ENCODE data around the gene ATP8B1. TPM values are rescaled to one million over a fixed set of nuclear protein-coding genes. Genes with fewer than 3 reads are reported as not detected.

ATP8B1 gene
- polyA plus RNA-seq, 3 donors, result 0.02 to 0.11 (median 0.03) TPM

DNA sequence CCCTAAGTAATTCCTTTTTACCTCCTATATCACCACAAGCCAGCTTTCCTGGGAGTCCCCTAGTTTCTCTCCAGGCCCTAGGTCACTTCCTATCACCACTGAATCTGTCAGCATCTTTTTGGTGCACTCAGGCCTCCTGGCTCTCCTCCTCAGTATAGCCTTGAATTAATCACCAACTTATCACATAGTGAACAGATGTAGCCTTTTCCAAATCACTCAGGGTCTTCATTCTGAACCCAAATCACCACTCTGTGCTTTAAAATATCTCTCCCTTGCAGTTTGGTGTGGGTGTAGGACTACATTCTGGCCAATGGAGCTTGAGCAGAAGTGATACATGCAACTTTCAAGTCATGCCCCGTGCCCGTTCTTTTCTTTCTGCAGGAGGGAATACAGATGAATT is 29.6 kb upstream of the ATP8B1 start:
- Histone ChIP-seq H3K4me3 (replicated peaks in 1 of 3; ENCODE audit: low read depth in 2 of 3, low read length in 3 of 3) (no peak overlapping the region), H3K27me3 (ENCODE audit: control insufficient read depth in 2 of 2, insufficient read depth in 2 of 2, low read length in 2 of 2) (no peaks in the 10 kb centered on the region), H3K36me3 (replicated peaks in 1 of 2; ENCODE audit: control insufficient read depth in 1 of 2, insufficient read depth in 2 of 2, low read length in 2 of 2) (no peaks in the 10 kb centered on the region), H3K9ac (ENCODE audit: insufficient read depth, low read length, poor library complexity, severe bottlenecking) (no peak overlapping the region), H3K4me2 (replicated peaks; ENCODE audit: extremely low read depth, low read length, poor library complexity, severe bottlenecking) (no peak overlapping the region), H2AFZ (ENCODE audit: insufficient read depth, low read depth, low read length, poor library complexity, severe bottlenecking) (no peak overlapping the region), H3K79me2 (ENCODE audit: insufficient read depth, low read length) (no peaks in the 10 kb centered on the region), H4K20me1 (ENCODE audit: insufficient read depth, low read length) (no peaks in the 10 kb centered on the region), H3K4me1 (ENCODE audit: control insufficient read depth in 1 of 2, insufficient read depth in 2 of 2, low read length in 2 of 2) (peaks cover 11 to 22% of the 10 kb centered on the region in 2 donors), H3K27ac (ENCODE audit: low read depth in 1 of 2, low read length in 2 of 2) (peak overlapping the region in 1 of 2 donors; percentile 56), H3K9me3 (replicated peaks in 1 of 2; ENCODE audit: control insufficient read depth in 1 of 2, insufficient read depth in 1 of 2, low read length in 2 of 2) (peaks cover 0 to 8% of the 10 kb centered on the region in 2 donors)
- intact Hi-C loops (cut with micrococcal nuclease), result no loop called here
- peaks cover 23% of the 10 kb centered on the region for H3K4me1 Mint-ChIP-seq
- peak overlapping the region in 2 of 7 donors; percentile 14 to 24 for H3K27ac Mint-ChIP-seq
- 86% methylated on average over 2 of the region's 2 CpGs for WGBS (ENCODE audit: insufficient coverage)
- peaks cover 1 to 9% (median 5%) of the 10 kb centered on the region in 3 donors for H3K27me3 Mint-ChIP-seq (ENCODE audit: low read depth in 3 of 3)
- no peaks in the 10 kb centered on the region for H3K36me3 Mint-ChIP-seq
- DNase-seq, result no peak
- TF ChIP-seq, protein P1, sequence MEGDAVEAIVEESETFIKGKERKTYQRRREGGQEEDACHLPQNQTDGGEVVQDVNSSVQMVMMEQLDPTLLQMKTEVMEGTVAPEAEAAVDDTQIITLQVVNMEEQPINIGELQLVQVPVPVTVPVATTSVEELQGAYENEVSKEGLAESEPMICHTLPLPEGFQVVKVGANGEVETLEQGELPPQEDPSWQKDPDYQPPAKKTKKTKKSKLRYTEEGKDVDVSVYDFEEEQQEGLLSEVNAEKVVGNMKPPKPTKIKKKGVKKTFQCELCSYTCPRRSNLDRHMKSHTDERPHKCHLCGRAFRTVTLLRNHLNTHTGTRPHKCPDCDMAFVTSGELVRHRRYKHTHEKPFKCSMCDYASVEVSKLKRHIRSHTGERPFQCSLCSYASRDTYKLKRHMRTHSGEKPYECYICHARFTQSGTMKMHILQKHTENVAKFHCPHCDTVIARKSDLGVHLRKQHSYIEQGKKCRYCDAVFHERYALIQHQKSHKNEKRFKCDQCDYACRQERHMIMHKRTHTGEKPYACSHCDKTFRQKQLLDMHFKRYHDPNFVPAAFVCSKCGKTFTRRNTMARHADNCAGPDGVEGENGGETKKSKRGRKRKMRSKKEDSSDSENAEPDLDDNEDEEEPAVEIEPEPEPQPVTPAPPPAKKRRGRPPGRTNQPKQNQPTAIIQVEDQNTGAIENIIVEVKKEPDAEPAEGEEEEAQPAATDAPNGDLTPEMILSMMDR (IDR thresholded peaks at IDR 0.05), result no peak
- peaks cover 6 to 15% (median 8%) of the 10 kb centered on the region in 7 donors for H3K9me3 Mint-ChIP-seq
- H3K4me3 Mint-ChIP-seq, result no peak overlapping the region

DNA sequence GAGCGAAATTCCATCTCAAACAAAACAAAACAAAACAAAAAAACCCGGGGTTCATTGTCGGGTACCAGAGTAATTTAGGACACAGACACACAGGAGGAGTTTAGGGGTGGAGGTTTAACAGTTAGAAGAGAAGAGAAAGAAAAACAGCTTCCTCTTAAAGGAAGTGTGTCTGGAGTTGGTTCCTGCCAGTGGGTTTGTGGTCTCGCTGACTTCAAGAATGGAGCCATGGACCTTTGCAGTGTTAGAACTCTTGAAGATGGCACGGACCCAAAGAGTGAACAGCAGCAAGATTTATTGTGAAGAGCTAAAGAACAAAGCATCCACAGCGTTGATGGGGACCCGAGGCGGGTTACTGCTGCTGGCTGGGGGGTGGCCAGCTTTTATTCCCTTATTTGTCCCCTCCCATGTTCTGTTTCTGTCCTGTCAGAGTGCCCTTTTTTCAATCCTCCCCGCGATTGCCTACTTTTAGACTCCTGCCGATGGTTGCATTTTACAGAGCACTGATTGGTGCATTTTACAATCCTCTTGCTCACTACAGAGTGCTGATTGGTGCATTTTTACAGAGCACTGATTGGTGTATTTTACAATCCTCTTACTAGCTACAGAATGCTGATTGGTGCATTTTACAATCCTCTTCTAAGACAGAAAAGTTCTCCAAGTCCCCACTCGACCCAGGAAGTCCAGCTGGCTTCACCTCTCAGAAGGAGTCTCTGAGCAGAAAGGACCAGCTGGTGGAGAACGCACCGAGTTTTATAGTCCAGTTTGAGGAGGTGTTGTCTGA is 28.7 kb upstream of the ATP8B1 start:
- Histone ChIP-seq H3K9me3 (replicated peaks in 1 of 2; ENCODE audit: control insufficient read depth in 1 of 2, insufficient read depth in 1 of 2, low read length in 2 of 2) (peaks cover 0 to 8% of the 10 kb centered on the region in 2 donors), H3K4me1 (ENCODE audit: control insufficient read depth in 1 of 2, insufficient read depth in 2 of 2, low read length in 2 of 2) (peaks cover 11 to 22% of the 10 kb centered on the region in 2 donors), H3K4me2 (replicated peaks; ENCODE audit: extremely low read depth, low read length, poor library complexity, severe bottlenecking) (peak overlapping the region; percentile 51), H3K79me2 (ENCODE audit: insufficient read depth, low read length) (no peaks in the 10 kb centered on the region), H3K27me3 (ENCODE audit: control insufficient read depth in 2 of 2, insufficient read depth in 2 of 2, low read length in 2 of 2) (no peaks in the 10 kb centered on the region), H2AFZ (ENCODE audit: insufficient read depth, low read depth, low read length, poor library complexity, severe bottlenecking) (peak overlapping the region; percentile 76), H4K20me1 (ENCODE audit: insufficient read depth, low read length) (no peaks in the 10 kb centered on the region), H3K9ac (ENCODE audit: insufficient read depth, low read length, poor library complexity, severe bottlenecking) (no peak overlapping the region), H3K4me3 (replicated peaks in 1 of 3; ENCODE audit: low read depth in 2 of 3, low read length in 3 of 3) (peak overlapping the region in 2 of 3 experiments; percentile 4 to 51), H3K27ac (ENCODE audit: low read depth in 1 of 2, low read length in 2 of 2) (no peak overlapping the region), H3K36me3 (replicated peaks in 1 of 2; ENCODE audit: control insufficient read depth in 1 of 2, insufficient read depth in 2 of 2, low read length in 2 of 2) (no peaks in the 10 kb centered on the region)
- no peak for DNase-seq
- intact Hi-C loops (cut with micrococcal nuclease), result no loop called here
- TF ChIP-seq, protein P1 (IDR thresholded peaks at IDR 0.05), result no peak
- peaks cover 26% of the 10 kb centered on the region for H3K4me1 Mint-ChIP-seq
- WGBS (ENCODE audit: insufficient coverage), result 0% methylated on average over 3 of the region's 14 CpGs
- peaks cover 6 to 15% (median 8%) of the 10 kb centered on the region in 7 donors for H3K9me3 Mint-ChIP-seq
- peaks cover 2 to 13% (median 10%) of the 10 kb centered on the region in 3 donors for H3K27me3 Mint-ChIP-seq (ENCODE audit: low read depth in 3 of 3)
- no peaks in the 10 kb centered on the region for H3K36me3 Mint-ChIP-seq
- peak overlapping the region in 3 of 7 donors; percentile 50 to 70 (median 66) for H3K27ac Mint-ChIP-seq
- peak overlapping the region; percentile 74 to 89 for H3K4me3 Mint-ChIP-seq

All from CD14-positive monocyte (primary cell).